ENCODE results near the gene ZNF550. TPM values are rescaled to one million over a fixed set of nuclear protein-coding genes. Genes with fewer than 3 reads are reported as not detected.
A peak's percentile ranks its signal among the peaks of the same experiment; 100 is the strongest.

ZNF550 gene
- total RNA-seq, 4 donors from 2014 or later: 9.8 to 19.2 (median 13.5) TPM

DNA sequence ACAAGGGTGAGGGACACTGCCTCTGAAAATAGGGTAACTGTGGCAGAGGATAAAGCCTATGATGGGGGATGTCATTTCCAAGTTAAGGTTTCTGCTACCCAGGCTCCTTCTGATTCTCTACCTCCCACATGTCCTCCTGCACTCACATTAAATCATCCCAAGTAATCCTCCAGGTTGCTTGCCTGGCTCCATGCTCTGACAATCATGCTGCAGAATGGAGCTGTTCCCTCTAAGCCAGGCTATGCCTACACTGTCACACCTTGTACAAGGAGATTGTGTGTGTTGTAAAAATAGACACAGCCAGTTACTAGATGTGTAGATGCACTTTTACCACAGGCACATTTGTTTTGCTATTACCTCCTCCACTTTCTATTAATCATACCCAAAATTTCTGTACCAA lies 11.0 kb upstream of the ZNF550 start:
- TF ChIP-seq POLR2A (IDR thresholded peaks at IDR 0.05) (no peak), CTCF (IDR thresholded peaks at IDR 0.05) (no peak)
- H3K4me3 ChIP-seq (ENCODE audit: low read depth, poor library complexity, severe bottlenecking): no peak overlapping the region
- no peak for DNase-seq (ENCODE audit: low spot score in 2 of 2)
- intact Hi-C loops (cut with DNase I; ENCODE audit: low total_unique reads): no loop called here

- 62 to 63% methylated on average over 7 of the region's 7 CpGs for WGBS, 2 donors
- intact Hi-C loops (cut with DNase I; ENCODE audit: low total_unique reads): no loop called here
- DNase-seq (ENCODE audit: low spot score in 2 of 2): no peak
- TF ChIP-seq POLR2A (IDR thresholded peaks at IDR 0.05) (no peak), CTCF (IDR thresholded peaks at IDR 0.05) (no peak)
- no peak overlapping the region for H3K4me3 ChIP-seq (ENCODE audit: low read depth, poor library complexity, severe bottlenecking)
Observed at GRCh38 chr19:57566396-57567265, 7.0 kb upstream of the ZNF550 start.

DNA sequence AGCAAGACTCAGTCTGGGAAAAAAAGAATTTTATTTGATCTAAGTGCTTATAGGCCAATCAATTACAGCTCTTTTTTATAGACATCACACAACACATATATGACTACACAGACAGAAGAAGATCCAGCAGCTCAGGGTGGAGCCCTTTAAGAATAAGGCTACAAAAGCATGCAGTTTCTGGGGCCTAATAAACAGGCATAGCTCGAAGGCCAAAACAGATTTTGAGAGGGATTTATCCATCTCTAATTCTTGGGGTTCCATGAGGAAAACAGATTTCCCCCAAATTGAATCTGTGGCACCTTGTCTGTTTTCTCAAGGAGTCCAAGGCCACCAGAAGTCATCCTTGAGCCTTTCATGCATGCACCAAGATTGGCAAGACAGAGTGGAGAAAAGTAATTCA lies 3.9 kb upstream of the ZNF550 start:
- intact Hi-C loops (cut with DNase I; ENCODE audit: low total_unique reads): no loop called here
- no peak for TF ChIP-seq POLR2A (IDR thresholded peaks at IDR 0.05)
- TF ChIP-seq CTCF (IDR thresholded peaks at IDR 0.05): no peak
- DNase-seq (ENCODE audit: low spot score in 2 of 2): no peak
- H3K4me3 ChIP-seq (ENCODE audit: low read depth, poor library complexity, severe bottlenecking): no peak overlapping the region
- 70% methylated on average over 1 of the region's 1 CpG for WGBS, 2 donors

DNA sequence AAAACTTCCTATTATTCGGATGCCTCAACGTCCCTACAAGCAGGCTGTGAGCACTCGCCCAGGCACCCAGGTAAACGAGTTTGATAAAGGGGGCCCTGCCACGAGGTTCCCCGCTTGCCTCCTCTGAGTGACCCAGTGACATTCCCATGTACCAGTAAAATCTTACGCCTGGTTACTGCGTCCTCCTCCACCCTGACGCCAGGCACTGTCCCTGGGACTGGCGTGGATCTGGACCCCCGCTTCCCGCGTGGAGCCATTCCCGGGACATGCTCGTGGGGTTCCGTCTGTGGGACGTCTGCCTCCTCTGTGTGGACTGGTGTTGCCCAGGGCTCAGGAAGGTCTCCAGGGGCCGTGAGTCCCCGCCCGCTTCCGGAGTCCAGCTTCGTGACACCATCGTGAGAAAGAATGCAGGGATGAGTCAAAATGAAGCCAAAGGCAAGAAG lies 407 bp upstream of the ZNF550 start:
- H3K4me3 ChIP-seq (ENCODE audit: low read depth, poor library complexity, severe bottlenecking): peak overlapping the region; percentile 69
- intact Hi-C loops (cut with DNase I; ENCODE audit: low total_unique reads): no loop called here
- no peak for TF ChIP-seq CTCF (IDR thresholded peaks at IDR 0.05)
- no peak for TF ChIP-seq POLR2A (IDR thresholded peaks at IDR 0.05)
- DNase-seq (ENCODE audit: low spot score in 2 of 2): no peak
- WGBS, 2 donors: 29 to 33% methylated on average over 23 of the region's 23 CpGs

- TF ChIP-seq POLR2A (IDR thresholded peaks at IDR 0.05) (no peak), CTCF (IDR thresholded peaks at IDR 0.05) (no peak)
- no peak for DNase-seq (ENCODE audit: low spot score in 2 of 2)
- intact Hi-C loops (cut with DNase I; ENCODE audit: low total_unique reads): no loop called here
- H3K4me3 ChIP-seq (ENCODE audit: low read depth, poor library complexity, severe bottlenecking): peak overlapping the region; percentile 69
- 0 to 1% methylated on average over 22 of the region's 22 CpGs for WGBS, 2 donors
Observed at GRCh38 chr19:57559008-57559403, 657 bp downstream of the ZNF550 start.
